HG02798 (cell line): ENCODE results near the gene ZNF804A.
A peak's percentile ranks its signal among the peaks of the same experiment; 100 is the strongest.
"Not testable (repeated sequence)": the region's sequence is repeated elsewhere in the genome, so short reads cannot be mapped to it uniquely, and the experiment has no call there.

Experiments
- ATAC-seq: cut with Tn5 transposase; IDR thresholded peaks from one replicate; pipeline ENCODE4 v1.9.1; 2021; ENCODE audit warnings: mild to moderate bottlenecking; ENCODE audit not compliant: unreplicated experiment, poor library complexity

Gene ZNF804A

GRCh38 chr2:184793176-184793575, 194.8 kb downstream of the ZNF804A start:
- no peak for ATAC-seq

GRCh38 chr2:184799379-184799778, 201.1 kb downstream of the ZNF804A start:
- ATAC-seq, result no peak

- ATAC-seq, result no peak
Measured at GRCh38 chr2:184814421-184814820, 216.1 kb downstream of the ZNF804A start.

GRCh38 chr2:184815824-184816223, 217.5 kb downstream of the ZNF804A start:
- ATAC-seq, result no peak

GRCh38 chr2:184824597-184824996, 226.3 kb downstream of the ZNF804A start:
- ATAC-seq, result no peak

GRCh38 chr2:184830531-184830930, 232.2 kb downstream of the ZNF804A start:
- no peak for ATAC-seq

- ATAC-seq, result no peak
Measured at GRCh38 chr2:184834699-184835397, 236.5 kb downstream of the ZNF804A start.

- ATAC-seq, result no peak
Measured at GRCh38 chr2:184835398-184835715, 237.0 kb downstream of the ZNF804A start.

- no peak for ATAC-seq
Measured at GRCh38 chr2:184847331-184847730, 249.0 kb downstream of the ZNF804A start.

GRCh38 chr2:184849516-184849915, 251.2 kb downstream of the ZNF804A start:
- ATAC-seq, result no peak

- no peak for ATAC-seq
Measured at GRCh38 chr2:184851576-184851975, 253.2 kb downstream of the ZNF804A start.

GRCh38 chr2:184859187-184859586, 260.9 kb downstream of the ZNF804A start:
- ATAC-seq, result no peak

- ATAC-seq, result no peak
Measured at GRCh38 chr2:184860744-184861143, 262.4 kb downstream of the ZNF804A start.

GRCh38 chr2:184875212-184875611, 276.9 kb downstream of the ZNF804A start:
- ATAC-seq, result no peak

- no peak for ATAC-seq
Measured at GRCh38 chr2:184875911-184876310, 277.6 kb downstream of the ZNF804A start.

GRCh38 chr2:184877909-184878308, 279.6 kb downstream of the ZNF804A start:
- no peak for ATAC-seq

- ATAC-seq, result no peak
Measured at GRCh38 chr2:184879671-184880070, 281.3 kb downstream of the ZNF804A start.

- ATAC-seq, result not testable (repeated sequence)
Measured at GRCh38 chr2:184886585-184886984, 288.3 kb downstream of the ZNF804A start.

GRCh38 chr2:184890311-184890710, 292.0 kb downstream of the ZNF804A start:
- ATAC-seq, result peak; percentile 58

- ATAC-seq, result no peak
Measured at GRCh38 chr2:184904991-184905390, 306.7 kb downstream of the ZNF804A start.

GRCh38 chr2:184906160-184906559, 307.8 kb downstream of the ZNF804A start:
- no peak for ATAC-seq

GRCh38 chr2:184906709-184907108, 308.4 kb downstream of the ZNF804A start:
- ATAC-seq, result no peak

- ATAC-seq, result no peak
Measured at GRCh38 chr2:184908966-184909365, 310.6 kb downstream of the ZNF804A start.
